Loucy (cell line): Measurements from ENCODE around the gene C9orf153.

Source experiments
- H2AFZ ChIP-seq: fragments of 200-600 bp; sonication (generic); 2 replicates; pipeline ENCODE4 v1.6.0; 2016; ENCODE audit warnings: antibody characterized with exemption, mild to moderate bottlenecking, low read length, moderate library complexity
- H3F3A ChIP-seq: fragments of 200-600 bp; 2 replicates; pipeline ENCODE4 v1.6.0; 2016; ENCODE audit warnings: antibody characterized with exemption, low read depth, mild to moderate bottlenecking
- H3K27me3 ChIP-seq: fragments of 200-600 bp; sonication (generic); 2 replicates; pipeline ENCODE4 v1.6.1; 2014; ENCODE audit warnings: low read length, mild to moderate bottlenecking; ENCODE audit not compliant: insufficient read depth, poor library complexity, severe bottlenecking
- H3K36me3 ChIP-seq: fragments of 200-600 bp; sonication (generic); 2 replicates; pipeline ENCODE4 v1.6.1; 2016; ENCODE audit warnings: low read length; ENCODE audit not compliant: insufficient read depth
- H3K4me1 ChIP-seq: fragments of 200-600 bp; sonication (generic); 2 replicates; pipeline ENCODE4 v1.5.1; 2014; ENCODE audit warnings: low read length, mild to moderate bottlenecking; ENCODE audit not compliant: insufficient read depth, poor library complexity, severe bottlenecking
- H3K4me2 ChIP-seq: fragments of 200-600 bp; sonication (generic); 2 replicates; pipeline ENCODE4 v1.6.0; 2014; ENCODE audit warnings: antibody characterized with exemption, low read length, low read depth, mild to moderate bottlenecking; ENCODE audit not compliant: poor library complexity, severe bottlenecking
- H3K4me3 ChIP-seq: fragments of 200-600 bp; sonication (generic); 2 replicates; pipeline ENCODE4 v1.5.1; 2014; ENCODE audit warnings: low read length, mild to moderate bottlenecking, mixed read lengths; ENCODE audit not compliant: poor library complexity, severe bottlenecking
- H3K79me2 ChIP-seq: fragments of 200-600 bp; sonication (generic); 2 replicates; pipeline ENCODE4 v1.6.1; 2014; ENCODE audit warnings: low read length; ENCODE audit not compliant: insufficient read depth
- H3K9ac ChIP-seq: fragments of 200-600 bp; sonication (generic); 2 replicates; pipeline ENCODE4 v1.6.0; 2014; ENCODE audit warnings: mild to moderate bottlenecking, low read depth, low read length, moderate library complexity; ENCODE audit not compliant: poor library complexity, severe bottlenecking
- H3K9me2 ChIP-seq: fragments of 200-600 bp; sonication (generic); replicated peaks from 2 replicates; pipeline ENCODE4 v1.6.1; 2016; ENCODE audit warnings: low read depth, low read length, mixed read lengths
- H3K9me3 ChIP-seq: fragments of 200-600 bp; sonication (generic); 2 replicates; pipeline ENCODE4 v1.6.1; 2014; ENCODE audit warnings: mild to moderate bottlenecking, antibody characterized with exemption, low read length, low read depth; ENCODE audit not compliant: insufficient read depth
- H4K20me1 ChIP-seq: fragments of 200-600 bp; sonication (generic); 2 replicates; pipeline ENCODE4 v1.6.0; 2014; ENCODE audit warnings: antibody characterized with exemption, low read length, mild to moderate bottlenecking; ENCODE audit not compliant: insufficient read depth, poor library complexity, severe bottlenecking
- CTCF ChIP-seq: fragments of 200-600 bp; sonication (generic); conservative IDR thresholded peaks from 2 replicates; pipeline ENCODE4 v1.5.1; 2014; ENCODE audit warnings: mild to moderate bottlenecking, antibody characterized with exemption, low read length
- EZH2phosphoT487 ChIP-seq: fragments of 200-600 bp; IDR thresholded peaks from 2 replicates; pipeline ENCODE4 v1.6.1; 2018; ENCODE audit warnings: antibody characterized with exemption, mild to moderate bottlenecking, moderate library complexity, borderline replicate concordance

The C9orf153 gene

DNA sequence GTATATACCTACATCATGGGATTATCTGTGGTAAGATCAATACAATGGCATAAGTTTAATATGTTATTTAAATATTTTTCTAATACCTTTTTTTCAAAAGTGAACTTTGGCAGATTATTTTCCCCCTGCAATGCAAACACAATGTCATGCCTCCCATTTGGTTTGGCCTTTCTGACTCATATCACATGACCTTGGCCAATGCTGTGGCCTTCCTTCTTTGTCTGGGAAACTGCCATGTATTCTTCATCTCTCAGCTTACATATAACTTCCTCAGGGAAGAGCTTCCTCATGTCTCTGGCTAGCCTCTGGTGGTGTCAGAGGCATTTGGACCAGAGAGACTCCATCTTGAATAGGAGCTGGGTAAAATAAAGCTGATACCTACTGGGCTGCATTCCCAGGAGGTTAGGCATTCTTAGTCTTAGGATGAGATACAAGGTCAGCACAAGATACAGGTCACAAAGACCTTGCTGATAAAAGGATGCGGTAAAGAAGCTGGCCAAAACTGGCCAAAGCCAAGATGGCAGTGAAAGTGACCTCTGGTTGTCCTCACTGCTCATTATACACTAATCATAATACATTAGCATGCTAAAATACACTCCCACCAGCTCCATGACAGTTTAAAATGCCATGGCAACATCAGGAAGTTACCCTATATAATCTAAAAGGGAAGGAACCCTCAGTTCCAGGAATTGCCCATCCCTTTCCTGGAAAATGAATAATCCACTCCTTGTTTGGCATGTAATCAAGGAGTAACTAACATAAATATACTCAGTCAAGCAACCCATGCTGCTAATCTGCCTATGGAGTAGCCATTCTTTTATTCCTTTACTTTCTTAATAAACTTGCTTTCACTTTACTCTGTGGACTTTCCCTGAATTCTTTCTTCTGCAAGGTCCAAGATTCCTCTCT is 76.0 kb downstream of the C9orf153 start:
- no peaks in the 10 kb centered on the region for H3F3A ChIP-seq
- no peaks in the 10 kb centered on the region for H3K27me3 ChIP-seq
- no peaks in the 10 kb centered on the region for H3K79me2 ChIP-seq
- no peaks in the 10 kb centered on the region for H3K9me2 ChIP-seq
- no peaks in the 10 kb centered on the region for H4K20me1 ChIP-seq
- H3K36me3 ChIP-seq, result no peaks in the 10 kb centered on the region
- no peak overlapping the region for H2AFZ ChIP-seq
- H3K4me2 ChIP-seq, result no peak overlapping the region
- no peak overlapping the region for H3K9ac ChIP-seq
- no peaks in the 10 kb centered on the region; the same call in 1 of the 2 replicates for H3K9me3 ChIP-seq
- no peak for TF ChIP-seq EZH2phosphoT487
- no peak for TF ChIP-seq CTCF
- H3K4me3 ChIP-seq, result no peak overlapping the region
- no peaks in the 10 kb centered on the region for H3K4me1 ChIP-seq

GRCh38 chr9:86181379-86182315 is 77.8 kb downstream of the C9orf153 start:
- Histone ChIP-seq H3K9me2 (no peaks in the 10 kb centered on the region), H3K9ac (no peak overlapping the region), H3K4me2 (no peak overlapping the region), H3K36me3 (no peaks in the 10 kb centered on the region), H3F3A (no peaks in the 10 kb centered on the region), H3K4me1 (no peaks in the 10 kb centered on the region), H3K79me2 (no peaks in the 10 kb centered on the region), H3K27me3 (no peaks in the 10 kb centered on the region), H4K20me1 (no peaks in the 10 kb centered on the region), H3K9me3 (no peaks in the 10 kb centered on the region), H2AFZ (no peak overlapping the region), H3K4me3 (no peak overlapping the region)
- TF ChIP-seq CTCF, result no peak
- no peak for TF ChIP-seq EZH2phosphoT487

GRCh38 chr9:86178503-86178902 is 81.0 kb downstream of the C9orf153 start:
- Histone ChIP-seq H3F3A (no peaks in the 10 kb centered on the region), H3K79me2 (no peaks in the 10 kb centered on the region), H3K9me3 (no peaks in the 10 kb centered on the region; the same call in 1 of the 2 replicates), H3K9me2 (no peaks in the 10 kb centered on the region), H3K4me3 (no peak overlapping the region), H3K9ac (no peak overlapping the region), H3K4me2 (no peak overlapping the region), H3K27me3 (no peaks in the 10 kb centered on the region), H3K36me3 (no peaks in the 10 kb centered on the region), H3K4me1 (no peaks in the 10 kb centered on the region), H4K20me1 (no peaks in the 10 kb centered on the region), H2AFZ (no peak overlapping the region)
- no peak for TF ChIP-seq CTCF
- TF ChIP-seq EZH2phosphoT487, result no peak
